IMR-90 (cell line): ENCODE data around the gene ROBO1.
A peak's percentile ranks its signal among the peaks of the same experiment; 100 is the strongest.

Experiments
- NFE2L2 ChIP-seq: fragments of 150-350 bp; IDR thresholded peaks from 2 replicates; pipeline ENCODE4 v1.6.1; 2016; ENCODE audit warnings: low read depth, mild to moderate bottlenecking, low read length
- POLR2A ChIP-seq: IDR thresholded peaks from 2 replicates; pipeline ENCODE4 v1.6.1; 2012; ENCODE audit warnings: mild to moderate bottlenecking, low read depth, low read length
- TF ChIP-seq, protein P1 (sequence below): conservative IDR thresholded peaks from 2 replicates; pipeline ENCODE4 v1.5.1; 2012; ENCODE audit warnings: mild to moderate bottlenecking, low read depth, low read length, improper control_type of control experiment
- TF ChIP-seq, protein P2 (sequence below): fragments of 150-350 bp; IDR thresholded peaks from 2 replicates; pipeline ENCODE4 v1.6.1; 2016; ENCODE audit warnings: low read depth, mild to moderate bottlenecking, low read length, moderate library complexity, borderline replicate concordance

DNA sequence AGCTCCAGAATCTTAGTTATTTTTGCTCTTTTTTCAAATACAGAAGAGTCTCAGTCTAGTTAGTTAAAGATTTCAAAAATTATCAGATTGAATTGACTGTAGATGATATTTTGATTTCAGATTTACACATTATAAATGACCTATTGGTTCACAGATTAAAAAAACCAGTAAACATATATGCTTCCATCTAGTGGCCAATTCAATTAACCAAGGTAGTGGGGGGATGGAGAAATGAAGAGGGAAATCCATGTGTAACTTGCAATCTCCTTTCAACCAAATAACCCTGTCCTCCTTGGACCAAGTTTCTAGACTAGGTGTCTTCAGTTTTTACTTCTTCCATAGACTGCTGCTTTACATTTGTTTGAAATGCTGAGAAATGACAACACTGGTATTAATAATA lies 789.8 kb downstream of the ROBO1 start:
- TF ChIP-seq, protein P1, sequence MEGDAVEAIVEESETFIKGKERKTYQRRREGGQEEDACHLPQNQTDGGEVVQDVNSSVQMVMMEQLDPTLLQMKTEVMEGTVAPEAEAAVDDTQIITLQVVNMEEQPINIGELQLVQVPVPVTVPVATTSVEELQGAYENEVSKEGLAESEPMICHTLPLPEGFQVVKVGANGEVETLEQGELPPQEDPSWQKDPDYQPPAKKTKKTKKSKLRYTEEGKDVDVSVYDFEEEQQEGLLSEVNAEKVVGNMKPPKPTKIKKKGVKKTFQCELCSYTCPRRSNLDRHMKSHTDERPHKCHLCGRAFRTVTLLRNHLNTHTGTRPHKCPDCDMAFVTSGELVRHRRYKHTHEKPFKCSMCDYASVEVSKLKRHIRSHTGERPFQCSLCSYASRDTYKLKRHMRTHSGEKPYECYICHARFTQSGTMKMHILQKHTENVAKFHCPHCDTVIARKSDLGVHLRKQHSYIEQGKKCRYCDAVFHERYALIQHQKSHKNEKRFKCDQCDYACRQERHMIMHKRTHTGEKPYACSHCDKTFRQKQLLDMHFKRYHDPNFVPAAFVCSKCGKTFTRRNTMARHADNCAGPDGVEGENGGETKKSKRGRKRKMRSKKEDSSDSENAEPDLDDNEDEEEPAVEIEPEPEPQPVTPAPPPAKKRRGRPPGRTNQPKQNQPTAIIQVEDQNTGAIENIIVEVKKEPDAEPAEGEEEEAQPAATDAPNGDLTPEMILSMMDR, result peak; percentile 53
- TF ChIP-seq, protein P2, sequence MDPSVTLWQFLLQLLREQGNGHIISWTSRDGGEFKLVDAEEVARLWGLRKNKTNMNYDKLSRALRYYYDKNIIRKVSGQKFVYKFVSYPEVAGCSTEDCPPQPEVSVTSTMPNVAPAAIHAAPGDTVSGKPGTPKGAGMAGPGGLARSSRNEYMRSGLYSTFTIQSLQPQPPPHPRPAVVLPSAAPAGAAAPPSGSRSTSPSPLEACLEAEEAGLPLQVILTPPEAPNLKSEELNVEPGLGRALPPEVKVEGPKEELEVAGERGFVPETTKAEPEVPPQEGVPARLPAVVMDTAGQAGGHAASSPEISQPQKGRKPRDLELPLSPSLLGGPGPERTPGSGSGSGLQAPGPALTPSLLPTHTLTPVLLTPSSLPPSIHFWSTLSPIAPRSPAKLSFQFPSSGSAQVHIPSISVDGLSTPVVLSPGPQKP, result no peak
- TF ChIP-seq POLR2A (no peak), NFE2L2 (no peak)
